HG02798 (cell line): Measurements from ENCODE around the gene DOCK4.
"Not testable (repeated sequence)": the region's sequence is repeated elsewhere in the genome, so short reads cannot be mapped to it uniquely, and the experiment has no call there.

Experiments
- ATAC-seq: cut with Tn5 transposase; IDR thresholded peaks from one replicate; pipeline ENCODE4 v1.9.1; 2021; ENCODE audit warnings: mild to moderate bottlenecking; ENCODE audit not compliant: unreplicated experiment, poor library complexity

The DOCK4 gene

GRCh38 chr7:112206238-112206990 is at the start of gene DOCK4, which contains the start of gene ZNF277:
TSS of gene DOCK4 (minus strand) at chr7:112206399. CDS start at chr7:112206138, 261 bp downstream.
TSS of gene ZNF277 (plus strand) at chr7:112206695. CDS start at chr7:112206717, 22 bp downstream.
- peak; percentile 96 for ATAC-seq

- no peak for ATAC-seq
These were observed 49.2 kb upstream of the DOCK4 start for GRCh38 chr7:112255388-112255720.

- no peak for ATAC-seq
These were observed 48.6 kb upstream of the DOCK4 start for GRCh38 chr7:112254709-112255387.

GRCh38 chr7:112254156-112254555 is 48.0 kb upstream of the DOCK4 start:
- ATAC-seq, result no peak

- ATAC-seq, result no peak
These were observed 46.5 kb upstream of the DOCK4 start for GRCh38 chr7:112252691-112253090.

- no peak for ATAC-seq
These were observed 45.9 kb upstream of the DOCK4 start for GRCh38 chr7:112252141-112252540.

GRCh38 chr7:112249967-112250366 is 43.8 kb upstream of the DOCK4 start:
- ATAC-seq, result not testable (repeated sequence)

- ATAC-seq, result no peak
These were observed 42.4 kb upstream of the DOCK4 start for GRCh38 chr7:112248598-112248997.

- no peak for ATAC-seq
These were observed 32.8 kb upstream of the DOCK4 start for GRCh38 chr7:112238852-112239610.

GRCh38 chr7:112238330-112238729 is 32.1 kb upstream of the DOCK4 start:
- no peak for ATAC-seq

GRCh38 chr7:112236597-112236996 is 30.4 kb upstream of the DOCK4 start:
- ATAC-seq, result no peak

- no peak for ATAC-seq
These were observed 27.9 kb upstream of the DOCK4 start for GRCh38 chr7:112234147-112234546.

- ATAC-seq, result no peak
These were observed 27.0 kb upstream of the DOCK4 start for GRCh38 chr7:112233048-112233697.

GRCh38 chr7:112232212-112232978 is 26.2 kb upstream of the DOCK4 start:
- no peak for ATAC-seq

GRCh38 chr7:112228632-112229031 is 22.4 kb upstream of the DOCK4 start:
- no peak for ATAC-seq

GRCh38 chr7:112226701-112227276 is 20.6 kb upstream of the DOCK4 start:
- no peak for ATAC-seq

- ATAC-seq, result no peak
These were observed 18.8 kb upstream of the DOCK4 start for GRCh38 chr7:112225006-112225405.

- ATAC-seq, result no peak
These were observed 18.0 kb upstream of the DOCK4 start for GRCh38 chr7:112224186-112224585.

GRCh38 chr7:112223310-112223709 is 17.1 kb upstream of the DOCK4 start:
- no peak for ATAC-seq
